ENCODE measurements around the gene CFDP1.

- TF ChIP-seq, protein P1, sequence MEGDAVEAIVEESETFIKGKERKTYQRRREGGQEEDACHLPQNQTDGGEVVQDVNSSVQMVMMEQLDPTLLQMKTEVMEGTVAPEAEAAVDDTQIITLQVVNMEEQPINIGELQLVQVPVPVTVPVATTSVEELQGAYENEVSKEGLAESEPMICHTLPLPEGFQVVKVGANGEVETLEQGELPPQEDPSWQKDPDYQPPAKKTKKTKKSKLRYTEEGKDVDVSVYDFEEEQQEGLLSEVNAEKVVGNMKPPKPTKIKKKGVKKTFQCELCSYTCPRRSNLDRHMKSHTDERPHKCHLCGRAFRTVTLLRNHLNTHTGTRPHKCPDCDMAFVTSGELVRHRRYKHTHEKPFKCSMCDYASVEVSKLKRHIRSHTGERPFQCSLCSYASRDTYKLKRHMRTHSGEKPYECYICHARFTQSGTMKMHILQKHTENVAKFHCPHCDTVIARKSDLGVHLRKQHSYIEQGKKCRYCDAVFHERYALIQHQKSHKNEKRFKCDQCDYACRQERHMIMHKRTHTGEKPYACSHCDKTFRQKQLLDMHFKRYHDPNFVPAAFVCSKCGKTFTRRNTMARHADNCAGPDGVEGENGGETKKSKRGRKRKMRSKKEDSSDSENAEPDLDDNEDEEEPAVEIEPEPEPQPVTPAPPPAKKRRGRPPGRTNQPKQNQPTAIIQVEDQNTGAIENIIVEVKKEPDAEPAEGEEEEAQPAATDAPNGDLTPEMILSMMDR (IDR thresholded peaks at IDR 0.05; ENCODE audit: poor library complexity) = no peak
- no peak for TF ChIP-seq EZH2 (IDR thresholded peaks at IDR 0.05; ENCODE audit: borderline replicate concordance)
Observed at GRCh38 chr16:75281826-75282225, 151.5 kb downstream of the CFDP1 start.

Data from hepatocyte (in vitro differentiated cells).